PC-3 (cell line): ENCODE data around the gene TRRAP.

Experiments used
- CTCF ChIP-seq: fragments of 300-600 bp; sonication (generic); conservative IDR thresholded peaks from 2 replicates; pipeline ENCODE4 v1.5.1; 2017; ENCODE audit warnings: antibody characterized with exemption, low read depth, mild to moderate bottlenecking, low read length
- EZH2 ChIP-seq: fragments of 300-600 bp; sonication (generic); IDR thresholded peaks from one replicate; pipeline ENCODE4 v1.6.1; 2017; ENCODE audit warnings: antibody characterized with exemption, mild to moderate bottlenecking, low read length; ENCODE audit not compliant: unreplicated experiment
- EZH2phosphoT487 ChIP-seq: fragments of 300-600 bp; sonication (generic); IDR thresholded peaks from 2 replicates; pipeline ENCODE4 v1.6.1; 2018; ENCODE audit warnings: mild to moderate bottlenecking, antibody characterized with exemption, low read length, borderline replicate concordance

- TF ChIP-seq CTCF (no peak), EZH2 (no peak), EZH2phosphoT487 (no peak)
Observed at GRCh38 chr7:98879979-98880315, 1.6 kb downstream of the TRRAP start.
